PFSK-1 (cell line): Measurements from ENCODE around the gene ITGA1.

Experiments
- FOXP2 ChIP-seq: optimal IDR thresholded peaks from 2 replicates; pipeline ENCODE3; 2011; ENCODE audit warnings: borderline replicate concordance, control low read depth, inconsistent platforms; ENCODE audit not compliant: insufficient read depth; ENCODE audit errors: extremely low read length, extremely low read depth
- POLR2AphosphoS5 ChIP-seq: IDR thresholded peaks from 2 replicates; pipeline ENCODE4 v1.6.1; 2012; ENCODE audit warnings: low read depth, mild to moderate bottlenecking, control low read depth, low read length, moderate library complexity
- REST ChIP-seq, 2 experiments: IDR thresholded peaks; 2 replicates each; pipeline versions ENCODE4 v1.6.1 to v1.8.0; 2011 to 2012; ENCODE audit warnings: low read depth in 2 of 2, low read length in 2 of 2, control low read depth in 1 of 2, inconsistent platforms in 1 of 2, mild to moderate bottlenecking in 1 of 2, moderate library complexity in 1 of 2; ENCODE audit not compliant: insufficient read depth in 1 of 2
- SIN3A ChIP-seq: IDR thresholded peaks from 2 replicates; pipeline ENCODE4 v1.6.1; 2012; ENCODE audit warnings: mild to moderate bottlenecking, low read length, moderate library complexity, borderline replicate concordance; ENCODE audit not compliant: insufficient read depth
- TAF1 ChIP-seq: IDR thresholded peaks from 2 replicates; pipeline ENCODE4 v1.6.1; 2012; ENCODE audit warnings: low read length, control low read depth, borderline replicate concordance; ENCODE audit not compliant: insufficient read depth

GRCh38 chr5:52915176-52915875 lies 127.6 kb downstream of the ITGA1 start:
- TF ChIP-seq REST (IDR thresholded peaks at IDR 0.05; ENCODE audit: insufficient read depth in 1 of 2, low read depth in 2 of 2, low read length in 2 of 2) (no peak), POLR2AphosphoS5 (no peak), TAF1 (no peak), FOXP2 (no peak), SIN3A (no peak)
